SK-N-SH (cell line): ENCODE data around the gene CIROP. TPM values are rescaled to one million over a fixed set of nuclear protein-coding genes. Genes with fewer than 3 reads are reported as not detected.

Experiments
- CTCF ChIA-PET: fragments of 300-600, 350-600 bp; formaldehyde crosslinking; extraction: SDS; loops from one replicate; lab custom pipeline; 2021; lab: Yijun Ruan, JAX
- POLR2A ChIA-PET: fragments of 350-600 bp; sonication (Branson Sonifier 250); formaldehyde crosslinking; extraction: SDS; loops from one replicate; lab custom pipeline; 2020; ENCODE audit warnings: antibody characterized with exemption, inconsistent platforms; lab: Yijun Ruan, JAX
- DNase-seq: peaks from one replicate; pipeline ENCODE4 v3.0.0; 2012
- H2AFZ ChIP-seq: fragments of 200-600 bp; sonication (generic); 2 replicates; pipeline ENCODE4 v1.8.1; 2016; ENCODE audit warnings: antibody characterized with exemption, mild to moderate bottlenecking, low read depth
- H3F3A ChIP-seq: fragments of 200-600 bp; sonication (generic); replicated peaks from 2 replicates; pipeline ENCODE3; 2016; ENCODE audit warnings: antibody characterized with exemption, mild to moderate bottlenecking; ENCODE audit not compliant: insufficient read depth
- H3K27ac ChIP-seq, 2 experiments: fragments of 200-500 bp in 1 of 2; fragments of 200-600 bp in 1 of 2; sonication (Bioruptor generic) in 1 of 2; sonication (generic), shearing (Covaris generic) in 1 of 2; 2 replicates each; pipeline versions ENCODE4 v1.5.1 to v1.6.1; 2014 to 2016; ENCODE audit warnings: low read depth in 2 of 2, inconsistent platforms in 1 of 2, low read length in 1 of 2, mild to moderate bottlenecking in 1 of 2, mixed read lengths in 1 of 2
- H3K27me3 ChIP-seq: fragments of 200-600 bp; sonication (generic), shearing (Covaris generic); 2 replicates; pipeline ENCODE4 v1.6.1; 2016; ENCODE audit warnings: mixed run types; ENCODE audit not compliant: insufficient read depth
- H3K36me3 ChIP-seq, 2 experiments: fragments of 200-500 bp in 1 of 2; fragments of 200-600 bp in 1 of 2; sonication (Bioruptor generic) in 1 of 2; sonication (generic) in 1 of 2; replicated peaks in 1 of 2; 2 replicates each; pipeline versions ENCODE3 to v1.5.1; 2014 to 2016; ENCODE audit warnings: low read length in 1 of 2, mild to moderate bottlenecking in 1 of 2; ENCODE audit not compliant: insufficient read depth in 2 of 2, control insufficient read depth in 1 of 2
- H3K4me1 ChIP-seq, 2 experiments: fragments of 200-500 bp in 1 of 2; fragments of 200-600 bp in 1 of 2; sonication (Bioruptor generic) in 1 of 2; sonication (generic), shearing (Covaris generic) in 1 of 2; 2 replicates each; pipeline versions ENCODE4 v1.5.1 to v1.6.1; 2014 to 2016; ENCODE audit warnings: low read depth in 1 of 2, low read length in 1 of 2, mixed run types in 1 of 2; ENCODE audit not compliant: insufficient read depth in 2 of 2, control insufficient read depth in 1 of 2
- H3K4me2 ChIP-seq: fragments of 200-600 bp; sonication (generic), shearing (Covaris generic); 2 replicates; pipeline ENCODE4 v1.6.1; 2017; ENCODE audit warnings: mixed run types
- H3K4me3 ChIP-seq, 2 experiments: fragments of 200-500 bp in 1 of 2; fragments of 200-600 bp in 1 of 2; sonication (Bioruptor generic) in 1 of 2; sonication (generic), shearing (Covaris generic) in 1 of 2; 2 replicates each; pipeline versions ENCODE4 v1.5.1 to v1.8.1; 2014 to 2016; ENCODE audit warnings: low read depth in 2 of 2, inconsistent platforms in 1 of 2, low read length in 1 of 2, mild to moderate bottlenecking in 1 of 2, mixed read lengths in 1 of 2, moderate library complexity in 1 of 2
- H3K79me2 ChIP-seq: fragments of 200-600 bp; sonication (generic); 2 replicates; pipeline ENCODE4 v1.8.1; 2017; ENCODE audit warnings: mild to moderate bottlenecking; ENCODE audit not compliant: insufficient read depth
- H3K9ac ChIP-seq: fragments of 200-600 bp; sonication (generic); 2 replicates; pipeline ENCODE4 v1.6.1; 2017; ENCODE audit warnings: mixed run types
- H3K9me2 ChIP-seq: fragments of 200-600 bp; sonication (generic); 2 replicates; pipeline ENCODE4 v1.6.1; 2017; ENCODE audit warnings: mixed run types
- H3K9me3 ChIP-seq: fragments of 200-600 bp; sonication (generic); 2 replicates; pipeline ENCODE4 v1.6.1; 2017; ENCODE audit warnings: mixed run types, mild to moderate bottlenecking, moderate library complexity
- H4K20me1 ChIP-seq: fragments of 200-600 bp; sonication (generic); 2 replicates; pipeline ENCODE4 v1.6.1; 2017; ENCODE audit warnings: mild to moderate bottlenecking, mixed run types; ENCODE audit not compliant: insufficient read depth
- CTCF ChIP-seq: fragments of 200-600 bp; sonication (generic); IDR thresholded peaks from 2 replicates; pipeline ENCODE4 v1.6.1; 2017; ENCODE audit warnings: antibody characterized with exemption, mild to moderate bottlenecking, moderate library complexity
- ELF1 ChIP-seq: IDR thresholded peaks from 2 replicates; pipeline ENCODE4 v1.4.0; 2012
- EP300 ChIP-seq, 2 experiments: IDR thresholded peaks; 2 replicates each; pipeline versions ENCODE4 v1.4.0 to v1.6.1; 2012; ENCODE audit warnings: borderline replicate concordance in 1 of 2, low read depth in 1 of 2, low read length in 1 of 2
- EZH2phosphoT487 ChIP-seq: fragments of 200-600 bp; sonication (generic); IDR thresholded peaks from 2 replicates; pipeline ENCODE4 v1.6.1; 2017; ENCODE audit warnings: low read depth, mixed run types, mild to moderate bottlenecking, antibody characterized with exemption, moderate library complexity, borderline replicate concordance
- FOXJ3 ChIP-seq: sonication (generic); formaldehyde crosslinking; IDR thresholded peaks from 2 replicates; pipeline ENCODE4 v1.5.1; 2020; ENCODE audit warnings: mild to moderate bottlenecking, missing genetic modification reagents
- GABPA ChIP-seq: IDR thresholded peaks from 2 replicates; pipeline ENCODE4 v1.4.0; 2012; ENCODE audit warnings: low read depth, mild to moderate bottlenecking
- GATA2 ChIP-seq: sonication (generic); formaldehyde crosslinking; IDR thresholded peaks from 2 replicates; pipeline ENCODE4 v1.5.0; 2020; ENCODE audit warnings: mild to moderate bottlenecking, missing genetic modification reagents
- IRF3 ChIP-seq: fragments of 150-350 bp; IDR thresholded peaks from 2 replicates; pipeline ENCODE4 v1.6.1; 2016; ENCODE audit warnings: mild to moderate bottlenecking, low read depth, low read length
- MXI1 ChIP-seq: IDR thresholded peaks from 2 replicates; pipeline ENCODE4 v1.6.1; 2012; ENCODE audit warnings: mild to moderate bottlenecking, low read depth, low read length, improper control_type of control experiment
- NFIC ChIP-seq: IDR thresholded peaks from 2 replicates; pipeline ENCODE4 v1.4.0; 2012; ENCODE audit warnings: borderline replicate concordance
- RAD21 ChIP-seq: IDR thresholded peaks from 2 replicates; pipeline ENCODE4 v1.6.1; 2012; ENCODE audit warnings: mild to moderate bottlenecking, low read length
- RCOR1 ChIP-seq: fragments of 150-350 bp; IDR thresholded peaks from 2 replicates; pipeline ENCODE4 v1.6.1; 2017; ENCODE audit warnings: antibody characterized with exemption, low read length
- REST ChIP-seq: IDR thresholded peaks from 2 replicates; pipeline ENCODE4 v1.6.1; 2012; ENCODE audit warnings: mild to moderate bottlenecking, low read depth, low read length, moderate library complexity
- RFX5 ChIP-seq: IDR thresholded peaks from 2 replicates; pipeline ENCODE4 v1.6.1; 2012; ENCODE audit warnings: mild to moderate bottlenecking, improper control_type of control experiment, low read length
- SIN3A ChIP-seq: IDR thresholded peaks from 2 replicates; pipeline ENCODE4 v1.6.1; 2012; ENCODE audit warnings: low read depth, mild to moderate bottlenecking, low read length, moderate library complexity, borderline replicate concordance
- SMC3 ChIP-seq: IDR thresholded peaks from 2 replicates; pipeline ENCODE4 v1.6.1; 2012; ENCODE audit warnings: low read depth, low read length, improper control_type of control experiment
- TCF12 ChIP-seq: IDR thresholded peaks from 2 replicates; pipeline ENCODE4 v1.4.0; 2012
- USF1 ChIP-seq: IDR thresholded peaks from 2 replicates; pipeline ENCODE4 v1.4.0; 2012; ENCODE audit warnings: low read depth, borderline replicate concordance
- YY1 ChIP-seq: IDR thresholded peaks from 2 replicates; pipeline ENCODE4 v1.4.0; 2012; ENCODE audit warnings: low read depth, mild to moderate bottlenecking
- ZBTB33 ChIP-seq: IDR thresholded peaks from 2 replicates; pipeline ENCODE4 v1.4.0; 2012; ENCODE audit warnings: low read depth, borderline replicate concordance
- WGBS: methylation state at CpG from one replicate; pipeline ENCODE4 v1.1.6; 2017; ENCODE audit warnings: low lambda C conversion rate; 5-methylcytosine and 5-hydroxymethylcytosine counted together
- polyA plus RNA-seq, 3 experiments: library from polyadenylated mRNA; depleted of rRNA; stranded (reverse); fragments of >200 nt; gene quantifications; 2 replicates each; pipeline ENCODE4 v1.2.3, GENCODE V29; 2012

CIROP gene
- polyA plus RNA-seq, 1 of the 3 experiments (the other 2 are of a cell fraction) = not detected

GRCh38 chr14:23080474-23080873 is 24.3 kb downstream of the CIROP start:
- H3K36me3 ChIP-seq = peaks cover 71 to 86% of the 10 kb centered on the region in 2 experiments
- H3K27ac ChIP-seq = peak overlapping the region in 1 of 2 experiments; percentile 75; a peak in 2 of 4 replicates
- CTCF ChIA-PET = interaction anchor here (1.1 to 5.8 kb wide), 3 partner anchors 9 to 106 kb away, joined by 3 to 68 read pairs (median 10); no protein-coding TSS in a partner anchor
- H3K9ac ChIP-seq = no peak overlapping the region
- peaks cover 0 to 22% of the 10 kb centered on the region in 2 experiments; a peak in 2 of 4 replicates for H3K4me1 ChIP-seq
- H3K4me2 ChIP-seq = no peak overlapping the region
- no peak overlapping the region for H3K4me3 ChIP-seq
- peaks cover 41% of the 10 kb centered on the region for H3F3A ChIP-seq
- no peak overlapping the region for H2AFZ ChIP-seq
- no peaks in the 10 kb centered on the region for H4K20me1 ChIP-seq
- TF ChIP-seq REST (no peak), ZBTB33 (no peak), RFX5 (no peak), USF1 (no peak), RCOR1 (no peak), MXI1 (no peak), EP300 (IDR thresholded peaks at IDR 0.05; ENCODE audit: borderline replicate concordance in 1 of 2, low read depth in 1 of 2, low read length in 1 of 2) (no peak), SIN3A (no peak), CTCF (no peak), GABPA (no peak), RAD21 (no peak), EZH2phosphoT487 (no peak), FOXJ3 (no peak), SMC3 (no peak), NFIC (no peak), IRF3 (no peak), TCF12 (no peak), YY1 (no peak), GATA2 (CRISPR knock-in tag) (no peak), ELF1 (no peak)
- H3K9me2 ChIP-seq = no peaks in the 10 kb centered on the region
- no peaks in the 10 kb centered on the region for H3K27me3 ChIP-seq
- H3K79me2 ChIP-seq = peaks cover 55% of the 10 kb centered on the region
- WGBS = 64% methylated on average over 1 of the region's 1 CpG
- no peak for DNase-seq
- POLR2A ChIA-PET = no interaction called here
- no peaks in the 10 kb centered on the region for H3K9me3 ChIP-seq
